Measurements from ENCODE around the gene SLX9. TPM values are rescaled to one million over a fixed set of nuclear protein-coding genes. Genes with fewer than 3 reads are reported as not detected.

Gene SLX9
- total and polyA plus RNA-seq, 2 donors (not counting 3 experiments of a cell fraction or from before 2014, with no cell fraction given), result 27.0 to 50.6 TPM

GRCh38 chr21:45004481-45005247, 64.8 kb downstream of the SLX9 start:
- Histone ChIP-seq H3K4me2 (ENCODE audit: insufficient read depth, low read length) (peak overlapping the region; percentile 9), H3K4me1 (ENCODE audit: control insufficient read depth, extremely low read depth, insufficient read depth, low read length) (peaks cover 17% of the 10 kb centered on the region), H3K9me1 (replicated peaks; ENCODE audit: control insufficient read depth, extremely low read depth, insufficient read depth, low read length) (no peaks in the 10 kb centered on the region), H3K27me3 (ENCODE audit: control insufficient read depth in 2 of 2, insufficient read depth in 2 of 2, low read length in 2 of 2) (no peaks in the 10 kb centered on the region), H3K36me3 (ENCODE audit: control insufficient read depth in 2 of 2, extremely low read depth in 1 of 2, insufficient read depth in 2 of 2, low read length in 2 of 2) (no peaks in the 10 kb centered on the region), H3K9ac (replicated peaks; ENCODE audit: extremely low read depth, insufficient read depth, low read length) (no peak overlapping the region), H4K20me1 (replicated peaks; ENCODE audit: control insufficient read depth, extremely low read depth, insufficient read depth, low read length) (no peaks in the 10 kb centered on the region), H2AFZ (ENCODE audit: low read depth, low read length) (peak overlapping the region; percentile 60), H3K4me3 (replicated peaks in 1 of 3; ENCODE audit: insufficient read depth in 1 of 3, low read depth in 1 of 3, low read length in 3 of 3) (no peak overlapping the region), H3K79me2 (ENCODE audit: control insufficient read depth, insufficient read depth, low read length) (no peaks in the 10 kb centered on the region), H3K27ac (ENCODE audit: insufficient read depth, low read depth, low read length) (peak overlapping the region; percentile 26), H3K9me3 (replicated peaks; ENCODE audit: control insufficient read depth, insufficient read depth, low read length) (no peaks in the 10 kb centered on the region)
- CTCF ChIA-PET, result interaction anchor here (1.0 to 1.1 kb wide), 2 partner anchors 22 to 132 kb away, joined by 3 read pairs; no protein-coding TSS in a partner anchor
- peak; percentile 42 for DNase-seq (ENCODE audit: low read depth, low spot score)
- no peak for TF ChIP-seq JUN (IDR thresholded peaks at IDR 0.05; ENCODE audit: borderline replicate concordance, insufficient read depth, insufficient read length, low read depth)
- TF ChIP-seq CTCF (IDR thresholded peaks at IDR 0.05; ENCODE audit: extremely low read depth in 1 of 2, insufficient read depth in 1 of 2, low read depth in 1 of 2, low read length in 2 of 2), result no peak
- TF ChIP-seq FOS (IDR thresholded peaks at IDR 0.05; ENCODE audit: borderline replicate concordance, insufficient read depth, low read length), result peak; percentile 51
- no peak for TF ChIP-seq POLR2A (IDR thresholded peaks at IDR 0.05; ENCODE audit: low read depth, low read length)
- TF ChIP-seq GATA2 (IDR thresholded peaks at IDR 0.05; ENCODE audit: insufficient read depth, insufficient read length, low read depth, low read length), result no peak
- no peak for TF ChIP-seq EZH2 (IDR thresholded peaks at IDR 0.05; ENCODE audit: borderline replicate concordance, low read depth, low read length, severe bottlenecking)
- no peak for TF ChIP-seq POLR2AphosphoS5 (IDR thresholded peaks at IDR 0.05; ENCODE audit: insufficient read depth, low read depth, low read length)
- TF ChIP-seq MYC (IDR thresholded peaks at IDR 0.05; ENCODE audit: low read depth, low read length), result no peak
- peak; percentile 70 for TF ChIP-seq MAX (IDR thresholded peaks at IDR 0.05; ENCODE audit: insufficient read depth, insufficient read length)
- BruUV-seq (replicated peaks), result no TSS peak
- FAIRE-seq, result peak; percentile 85
- intact Hi-C loops (cut with micrococcal nuclease) (no loop called here), dilution Hi-C loops (cut with MboI; ENCODE audit: extremely low pct_ligation_motif_present, low sequenced_read_pairs) (no loop called here)
- POLR2A ChIA-PET, result no interaction called here

Measured in endothelial cell of umbilical vein (primary cell).